Peyer's patch (tissue), 4 donors: ENCODE data around the gene NBPF4.
"Not testable (repeated sequence)": the region's sequence is repeated elsewhere in the genome, so short reads cannot be mapped to it uniquely, and the experiment has no call there.

Source experiments
- CTCF ChIP-seq, 6 experiments: fragments of 450-650 bp in 4 of 6; fragments of 200-600 bp in 2 of 6; sonication (generic) in 1 of 6; IDR thresholded peaks; one replicate each; pipeline ENCODE4 v1.5.1; 2017 to 2019; ENCODE audit warnings: antibody characterized with exemption in 6 of 6, mild to moderate bottlenecking in 3 of 6, moderate library complexity in 1 of 6
- POLR2A ChIP-seq, 2 donors: fragments of 450-650 bp; IDR thresholded peaks; one replicate each; pipeline ENCODE4 v1.5.1; 2017; ENCODE audit warnings: antibody characterized with exemption in 2 of 2, mild to moderate bottlenecking in 2 of 2, moderate library complexity in 2 of 2

GRCh38 chr1:108255426-108255825, 11.6 kb upstream of the NBPF4 start:
- not testable (repeated sequence) for TF ChIP-seq POLR2A, CTCF (IDR thresholded peaks at IDR 0.05)
